Epidermal melanocyte (primary cell): ENCODE measurements around the gene EPS8L2.

Experiments used
- DNase-seq: peaks from one replicate; pipeline ENCODE4 v3.0.0; 2011; ENCODE audit warnings: low spot score; ENCODE audit not compliant: insufficient read length

EPS8L2 gene

DNA sequence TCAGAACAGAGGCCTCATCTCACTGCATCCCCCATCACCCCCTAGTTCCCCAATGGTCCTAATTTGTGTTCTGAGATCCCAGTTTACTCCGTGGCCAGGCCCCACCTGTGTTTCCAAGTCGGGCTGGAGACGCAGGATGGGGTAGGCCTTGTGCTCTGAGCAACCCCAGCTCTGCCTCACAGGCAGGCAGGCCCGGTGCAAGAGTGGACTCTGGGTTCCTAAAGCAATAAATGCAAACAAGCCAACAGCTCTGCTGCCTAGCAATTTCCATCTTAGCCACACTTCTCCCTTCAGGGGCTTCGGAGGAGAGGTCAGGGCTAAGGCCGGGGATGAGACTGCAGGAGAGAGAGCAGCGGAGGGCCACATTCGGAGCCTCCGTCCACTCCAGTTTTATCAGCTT, 2.5 kb upstream of the EPS8L2 start:
- DNase-seq: no peak

DNA sequence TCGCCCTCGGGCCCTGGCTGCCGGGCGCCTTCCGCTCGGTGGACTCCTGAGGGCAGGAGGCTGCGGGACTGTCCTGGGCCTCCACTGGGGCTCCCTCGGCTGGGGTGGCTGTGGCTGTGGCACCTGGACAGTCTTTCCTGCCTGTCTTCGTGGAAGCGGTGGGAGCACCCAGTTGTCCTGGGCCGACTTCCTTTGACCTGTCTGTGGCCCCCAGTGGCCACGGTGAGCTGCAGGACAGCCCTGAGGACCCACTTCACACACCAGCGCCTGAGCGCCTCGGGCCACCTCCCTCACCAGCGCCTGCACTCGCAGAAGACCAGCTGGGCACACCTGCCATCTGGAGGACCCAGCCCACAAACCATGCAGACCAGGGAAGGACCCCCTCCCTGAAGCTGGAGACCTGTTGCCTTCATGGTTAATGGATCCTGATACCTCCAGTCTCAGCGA, 1.8 kb upstream of the EPS8L2 start:
- DNase-seq: no peak

DNA sequence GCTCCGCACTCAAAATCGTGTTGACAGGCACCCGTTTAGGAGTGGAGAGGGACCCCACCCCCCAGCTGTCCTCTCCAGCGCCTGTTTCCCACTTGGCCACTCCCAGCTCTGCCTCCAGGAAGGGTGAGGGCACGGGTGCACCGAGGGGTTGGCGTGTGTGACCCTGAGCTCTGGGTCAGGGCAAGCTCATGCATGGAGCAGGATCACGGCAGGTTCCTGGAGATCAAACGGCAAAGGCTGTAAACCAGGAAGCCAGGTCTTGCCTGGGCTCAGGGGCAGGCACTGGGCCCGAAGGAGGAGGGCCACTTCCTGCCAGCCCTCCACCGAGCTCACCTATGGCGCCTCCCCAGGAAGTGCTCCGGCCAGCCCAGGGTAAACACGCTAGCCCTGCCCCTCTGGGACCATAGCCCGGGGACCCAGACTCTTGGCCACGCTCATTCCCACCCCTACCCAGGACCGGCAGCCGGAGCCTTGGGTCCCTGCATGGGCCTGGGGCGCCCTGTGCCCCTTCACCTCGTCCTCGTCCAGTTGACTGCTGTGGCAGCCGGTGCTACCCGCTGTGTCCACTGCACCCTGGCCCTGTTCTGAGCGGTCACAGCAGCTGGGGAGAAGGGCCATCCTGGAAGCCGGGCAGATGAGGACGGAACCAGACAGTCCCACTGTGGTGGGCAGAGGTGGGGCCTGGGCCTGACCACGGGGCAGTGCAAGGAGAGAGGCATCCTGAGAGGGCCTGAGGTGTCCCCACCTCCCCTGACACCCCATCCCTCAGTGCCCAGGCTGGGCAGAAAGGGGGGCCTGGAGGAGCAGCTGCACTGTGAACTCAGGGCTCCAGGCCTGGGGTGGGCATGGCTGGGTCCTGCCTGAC, 1.0 kb upstream of the EPS8L2 start:
- no peak for DNase-seq

DNA sequence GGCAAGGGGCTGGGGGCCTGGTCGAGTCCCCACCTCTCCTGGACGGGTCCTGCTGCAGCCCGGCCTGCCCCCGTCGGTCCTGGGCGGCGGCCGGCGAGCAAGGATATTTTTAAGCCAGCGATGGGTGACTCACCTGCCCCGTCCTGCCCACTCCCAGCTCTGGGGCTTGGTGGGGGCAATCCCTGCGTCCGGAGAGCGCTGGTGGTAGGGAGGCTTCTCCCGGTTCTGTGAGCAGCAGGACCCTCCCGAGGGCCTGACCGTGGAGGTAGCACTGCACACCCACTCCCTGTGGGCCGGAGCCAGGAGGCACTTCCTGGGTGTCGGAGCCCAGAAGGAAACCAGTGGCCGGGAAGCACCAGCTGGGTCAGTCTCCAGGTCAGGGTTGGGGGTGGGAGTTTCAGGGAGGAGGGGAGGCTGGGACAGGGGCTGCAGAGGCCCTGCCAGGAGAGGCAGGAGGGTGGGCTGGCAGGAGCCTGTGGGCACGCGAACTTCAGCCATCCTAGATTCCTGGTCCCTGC, 467 bp downstream of the EPS8L2 start:
- DNase-seq: no peak

DNA sequence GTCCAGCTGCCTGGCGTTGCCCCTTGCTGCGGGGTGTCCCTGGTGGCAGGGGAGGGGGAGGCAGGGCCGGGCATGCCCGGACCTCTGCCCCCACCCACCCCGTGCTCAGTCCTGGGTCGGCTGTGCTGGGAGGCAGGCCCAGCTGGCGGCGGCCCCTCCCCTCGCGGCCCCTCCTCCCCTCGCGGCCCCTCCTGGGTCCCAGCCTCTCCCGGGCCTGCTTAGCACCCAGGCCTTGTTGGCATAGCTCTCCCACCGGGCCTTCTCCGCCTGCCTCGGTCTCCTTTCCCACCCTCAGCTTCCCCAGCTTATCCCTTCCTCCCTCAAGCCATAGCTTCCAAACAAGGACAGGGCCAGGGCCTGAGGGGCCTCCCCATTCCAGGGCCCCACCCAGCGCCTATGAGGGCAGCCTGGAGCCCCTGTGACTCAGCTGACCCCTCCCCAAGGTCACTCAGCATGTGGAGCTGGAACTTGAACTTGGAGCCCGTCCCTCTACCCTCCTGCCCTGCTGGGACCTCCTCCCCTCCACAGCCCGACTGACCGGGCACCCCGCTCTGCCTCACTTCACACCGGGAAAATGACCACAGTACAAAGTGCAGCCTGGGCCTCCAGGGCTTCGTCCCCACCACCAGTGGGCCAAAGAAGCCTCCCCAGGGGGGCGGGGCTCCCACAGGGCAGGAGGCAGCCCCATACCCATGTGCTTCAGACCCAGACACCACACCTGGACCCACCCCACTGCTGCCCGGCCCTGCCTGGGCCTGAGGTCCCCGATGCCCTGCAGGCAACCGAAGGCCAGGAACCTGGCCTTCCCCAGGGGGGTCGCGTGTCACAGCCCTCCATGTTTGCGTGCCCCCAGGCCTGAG, 1.2 kb downstream of the EPS8L2 start:
- peak; percentile 64 for DNase-seq

DNA sequence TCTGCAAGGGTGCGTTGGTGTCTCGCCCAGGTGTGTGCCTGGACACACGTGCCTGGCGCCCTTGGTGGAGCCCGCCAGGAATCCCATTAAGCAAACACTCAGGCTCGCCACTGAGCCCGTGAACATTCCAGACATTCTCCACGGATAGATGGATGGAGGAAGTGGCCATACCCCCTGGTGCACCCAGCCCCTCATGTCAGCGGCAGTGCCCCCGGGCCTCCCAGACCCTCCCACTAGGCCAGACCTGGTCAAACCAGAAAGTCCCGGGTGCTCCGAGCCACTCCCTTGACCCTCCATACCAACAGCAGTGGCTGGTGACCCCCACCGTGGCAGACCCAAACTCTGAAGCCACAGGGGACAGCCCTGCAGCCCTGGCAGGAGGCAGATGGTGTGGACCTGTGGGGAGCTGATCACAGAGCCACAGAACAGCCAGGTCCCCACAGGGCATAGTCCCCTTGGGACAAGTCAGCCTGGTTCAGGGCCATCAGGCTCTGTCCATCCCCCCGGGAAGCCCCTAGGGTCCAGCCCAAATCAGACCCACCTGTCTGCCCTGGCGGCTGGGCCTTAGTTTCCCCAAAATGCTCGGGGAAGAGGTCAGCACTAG, 1.9 kb downstream of the EPS8L2 start:
- DNase-seq: no peak

DNA sequence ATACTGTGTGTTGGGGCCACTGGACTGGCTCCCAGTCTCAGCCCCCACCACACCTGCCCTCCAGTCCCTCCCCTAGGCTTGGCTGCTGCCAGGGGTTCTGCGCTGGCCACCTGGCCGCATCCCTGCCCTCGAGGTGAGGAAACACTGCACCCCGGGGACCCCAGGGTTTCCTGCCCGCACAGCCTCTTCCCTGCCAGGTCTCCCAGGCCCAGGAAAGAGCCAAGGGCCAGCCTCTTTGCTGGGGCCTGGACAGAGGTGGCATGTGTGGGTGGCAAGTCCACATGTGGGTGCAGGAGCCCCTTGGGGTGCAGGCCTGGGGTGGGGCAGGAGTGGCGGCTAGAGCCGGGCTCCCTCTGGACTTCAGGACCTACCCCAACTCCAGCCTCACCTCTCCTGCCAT, 2.5 kb downstream of the EPS8L2 start:
- DNase-seq: no peak

DNA sequence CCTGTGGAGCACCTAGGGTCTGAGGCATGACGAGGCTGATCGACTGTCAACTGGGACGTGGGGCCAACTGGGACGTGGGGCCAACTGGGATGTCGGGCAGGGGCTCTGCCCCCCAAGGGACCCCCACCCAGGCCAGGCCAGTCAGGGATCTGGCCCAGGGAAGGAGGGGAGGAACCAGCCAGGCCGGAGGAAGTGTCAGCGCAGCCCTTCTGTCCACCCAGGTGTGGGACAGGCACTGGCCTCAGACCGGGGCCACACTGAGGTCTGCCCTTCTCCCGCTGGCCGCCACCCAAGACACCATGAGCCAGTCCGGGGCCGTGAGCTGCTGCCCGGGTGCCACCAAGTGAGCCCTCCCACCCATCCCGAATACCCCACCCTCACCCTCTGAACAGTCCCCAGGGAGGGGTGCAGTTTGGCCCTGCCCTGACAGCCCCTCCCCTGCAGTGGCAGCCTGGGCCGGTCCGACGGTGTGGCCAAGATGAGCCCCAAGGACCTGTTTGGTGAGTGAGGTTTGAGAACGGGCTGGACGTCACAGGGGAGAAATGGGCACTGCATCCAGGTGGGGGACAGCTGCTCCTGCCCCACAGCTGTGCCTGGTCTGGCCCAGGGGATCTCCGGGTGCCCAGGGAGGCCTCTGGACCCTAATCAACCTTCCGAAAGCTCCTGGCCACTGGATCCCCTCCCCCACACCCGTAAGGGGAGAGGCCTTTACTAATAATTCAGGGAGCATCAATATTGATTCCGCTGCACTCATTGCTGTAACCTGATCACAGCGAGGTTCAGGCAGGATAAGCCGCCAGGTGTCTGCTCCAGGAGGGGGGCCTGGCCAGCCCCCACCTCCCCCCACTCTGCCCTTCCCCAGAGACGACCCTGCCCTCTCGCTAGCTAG, 3.3 kb downstream of the EPS8L2 start:
- DNase-seq: no peak

DNA sequence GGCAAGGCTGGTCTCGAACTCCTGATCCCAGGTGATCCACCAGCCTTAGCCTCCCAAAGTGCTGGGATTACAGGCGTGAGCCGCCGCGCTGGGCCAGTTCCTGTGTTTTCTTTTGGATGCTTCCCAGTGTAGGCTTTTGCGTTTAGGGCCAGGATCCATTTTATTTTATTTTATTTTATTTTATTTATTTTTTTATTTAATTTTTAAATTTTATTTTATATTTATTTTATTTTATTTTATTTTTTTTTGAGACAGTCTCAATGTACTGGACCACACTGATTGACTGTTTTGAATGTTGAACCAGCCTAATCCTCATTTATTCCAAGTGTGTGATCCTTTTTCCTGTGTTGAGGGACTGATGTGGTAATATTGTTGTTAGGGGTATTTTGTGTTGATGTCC, 8.4 kb downstream of the EPS8L2 start:
- DNase-seq: no peak

DNA sequence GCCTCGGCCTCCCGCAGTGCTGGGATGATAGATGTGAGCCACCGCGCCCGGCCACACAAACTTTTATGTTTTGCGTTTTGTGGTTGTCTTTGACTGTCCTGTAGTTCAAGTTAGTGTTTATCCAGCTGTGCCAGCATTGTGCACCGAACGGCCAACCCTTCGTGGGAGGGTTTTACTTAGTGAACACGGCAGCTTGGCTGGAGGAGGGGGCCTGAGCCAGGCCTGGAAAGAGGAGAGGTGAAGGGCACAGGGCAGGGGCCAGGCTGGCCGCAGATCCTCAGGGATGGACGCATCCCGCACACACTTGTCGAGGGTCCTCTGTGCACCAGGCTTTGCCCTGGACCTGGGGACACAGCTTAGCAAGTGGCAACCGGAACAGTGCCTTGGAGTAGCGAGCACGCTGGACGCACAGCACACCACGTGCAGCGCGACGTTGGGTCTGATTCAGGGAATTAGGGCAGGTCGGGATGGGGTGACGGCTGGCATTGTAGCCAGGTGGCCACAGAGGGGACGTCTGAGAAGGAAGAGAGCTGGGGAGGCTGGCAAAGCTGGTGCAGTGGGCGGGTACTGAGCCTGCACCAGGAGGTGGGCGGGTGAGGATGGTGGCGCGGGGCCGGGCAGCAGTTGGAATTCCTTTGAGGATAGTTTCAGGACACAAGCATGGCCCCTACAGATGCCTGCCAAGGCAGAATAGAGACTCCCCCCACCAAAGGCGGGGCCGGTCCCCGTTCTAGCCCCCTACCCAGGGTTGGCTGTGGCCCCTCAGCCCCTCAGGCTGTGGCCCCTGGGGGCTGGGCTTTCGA, 13.4 kb downstream of the EPS8L2 start:
- DNase-seq: no peak

DNA sequence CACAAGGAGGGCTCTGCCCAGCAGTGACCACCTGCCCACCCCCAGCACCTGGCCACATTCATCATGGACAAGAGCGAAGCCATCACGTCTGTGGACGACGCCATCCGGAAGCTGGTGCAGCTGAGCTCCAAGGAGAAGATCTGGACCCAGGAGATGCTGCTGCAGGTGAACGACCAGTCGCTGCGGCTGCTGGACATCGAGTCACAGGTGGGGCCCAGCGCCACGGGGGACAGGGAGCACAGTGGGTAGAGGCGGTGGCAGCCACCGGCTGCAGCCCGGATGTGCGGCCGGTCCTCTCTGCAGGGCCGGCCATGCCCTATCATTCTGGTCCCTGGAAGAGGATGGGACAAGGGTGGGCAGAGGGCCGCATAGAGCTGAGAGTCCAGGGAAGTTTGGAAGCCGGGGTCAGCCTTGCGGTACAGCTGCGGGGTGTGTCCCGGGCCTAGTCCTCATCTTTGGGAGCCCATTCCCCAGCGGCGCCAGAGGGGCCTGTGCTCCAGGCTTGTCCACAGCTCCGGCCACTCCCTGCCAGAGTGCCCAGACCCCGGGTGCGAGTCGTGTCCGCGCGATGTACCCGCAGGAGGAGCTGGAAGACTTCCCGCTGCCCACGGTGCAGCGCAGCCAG, 14.1 kb downstream of the EPS8L2 start:
- no peak for DNase-seq

DNA sequence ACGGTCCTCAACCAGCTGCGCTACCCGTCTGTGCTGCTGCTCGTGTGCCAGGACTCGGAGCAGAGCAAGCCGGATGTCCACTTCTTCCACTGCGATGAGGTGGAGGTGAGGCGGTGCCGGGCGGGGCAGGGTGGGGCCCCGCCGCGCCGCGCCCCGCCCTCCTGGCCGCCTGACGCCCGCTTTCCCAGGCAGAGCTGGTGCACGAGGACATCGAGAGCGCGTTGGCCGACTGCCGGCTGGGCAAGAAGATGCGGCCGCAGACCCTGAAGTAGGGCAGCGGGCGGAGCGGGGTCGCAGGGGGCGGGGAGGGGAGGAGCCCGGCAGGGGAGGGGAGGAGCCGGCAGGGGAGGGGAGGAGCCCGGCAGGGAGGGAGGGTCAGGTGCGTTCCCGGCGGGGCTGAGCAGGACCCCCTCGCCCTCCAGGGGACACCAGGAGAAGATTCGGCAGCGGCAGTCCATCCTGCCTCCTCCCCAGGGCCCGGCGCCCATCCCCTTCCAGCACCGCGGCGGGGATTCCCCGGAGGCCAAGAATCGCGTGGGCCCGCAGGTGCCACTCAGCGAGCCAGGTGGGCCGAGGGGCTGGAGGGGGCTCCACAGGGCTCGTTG, 14.7 kb downstream of the EPS8L2 start:
- no peak for DNase-seq

DNA sequence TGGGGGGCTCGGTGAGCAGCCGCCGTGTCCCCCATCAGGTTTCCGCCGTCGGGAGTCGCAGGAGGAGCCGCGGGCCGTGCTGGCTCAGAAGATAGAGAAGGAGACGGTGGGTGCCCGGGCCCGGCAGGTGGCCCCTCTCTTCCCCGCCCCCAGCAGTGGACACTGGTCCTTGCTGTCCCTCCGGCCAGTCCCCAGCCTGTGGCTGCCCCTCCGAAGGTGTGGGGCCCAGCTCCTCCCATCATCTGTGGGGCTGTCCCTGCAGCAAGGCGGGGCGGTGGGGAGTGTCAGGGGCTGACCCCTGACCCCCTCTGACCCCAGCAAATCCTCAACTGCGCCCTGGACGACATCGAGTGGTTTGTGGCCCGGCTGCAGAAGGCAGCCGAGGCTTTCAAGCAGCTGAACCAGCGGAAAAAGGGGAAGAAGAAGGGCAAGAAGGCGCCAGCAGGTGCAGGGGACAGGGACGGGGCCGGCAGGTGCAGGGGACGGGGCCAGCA, 15.3 kb downstream of the EPS8L2 start:
- DNase-seq: no peak

DNA sequence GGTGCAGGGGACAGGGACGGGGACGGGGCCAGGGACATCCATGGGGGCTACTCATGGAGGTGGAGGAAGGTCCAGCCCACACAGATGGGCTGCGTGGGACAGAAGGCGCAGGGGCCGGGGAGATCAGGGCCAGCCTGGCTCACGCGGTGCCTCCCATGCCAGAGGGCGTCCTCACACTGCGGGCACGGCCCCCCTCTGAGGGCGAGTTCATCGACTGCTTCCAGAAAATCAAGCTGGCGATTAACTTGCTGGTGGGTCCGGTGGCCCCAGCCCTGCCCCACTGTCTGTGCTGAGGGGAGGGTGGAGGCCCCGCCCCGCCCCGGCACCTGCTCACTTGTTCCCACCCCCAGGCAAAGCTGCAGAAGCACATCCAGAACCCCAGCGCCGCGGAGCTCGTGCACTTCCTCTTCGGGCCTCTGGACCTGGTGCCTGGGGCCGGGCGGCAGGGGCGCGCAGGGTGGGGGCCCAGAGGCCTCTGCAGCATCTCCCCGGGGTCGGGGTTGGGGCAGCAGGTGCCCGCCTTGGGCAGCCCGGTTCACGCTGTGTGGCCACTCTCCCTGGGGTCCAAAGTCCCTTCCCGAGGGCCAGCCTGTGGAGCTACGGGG, 15.8 kb downstream of the EPS8L2 start:
- DNase-seq: no peak

DNA sequence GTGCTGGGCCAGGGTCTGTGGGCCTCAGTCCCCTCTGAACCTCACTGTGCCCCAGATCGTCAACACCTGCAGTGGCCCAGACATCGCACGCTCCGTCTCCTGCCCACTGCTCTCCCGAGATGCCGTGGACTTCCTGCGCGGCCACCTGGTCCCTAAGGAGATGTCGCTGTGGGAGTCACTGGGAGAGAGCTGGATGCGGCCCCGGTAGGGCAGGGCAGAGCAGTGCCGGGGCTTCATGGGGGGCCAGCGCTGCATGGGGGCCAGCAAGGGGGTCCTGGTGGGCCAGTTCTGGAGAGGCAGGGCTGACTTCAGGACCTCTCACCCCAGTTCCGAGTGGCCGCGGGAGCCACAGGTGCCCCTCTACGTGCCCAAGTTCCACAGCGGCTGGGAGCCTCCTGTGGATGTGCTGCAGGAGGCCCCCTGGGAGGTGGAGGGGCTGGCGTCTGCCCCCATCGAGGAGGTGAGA, 16.3 kb downstream of the EPS8L2 start:
- no peak for DNase-seq

DNA sequence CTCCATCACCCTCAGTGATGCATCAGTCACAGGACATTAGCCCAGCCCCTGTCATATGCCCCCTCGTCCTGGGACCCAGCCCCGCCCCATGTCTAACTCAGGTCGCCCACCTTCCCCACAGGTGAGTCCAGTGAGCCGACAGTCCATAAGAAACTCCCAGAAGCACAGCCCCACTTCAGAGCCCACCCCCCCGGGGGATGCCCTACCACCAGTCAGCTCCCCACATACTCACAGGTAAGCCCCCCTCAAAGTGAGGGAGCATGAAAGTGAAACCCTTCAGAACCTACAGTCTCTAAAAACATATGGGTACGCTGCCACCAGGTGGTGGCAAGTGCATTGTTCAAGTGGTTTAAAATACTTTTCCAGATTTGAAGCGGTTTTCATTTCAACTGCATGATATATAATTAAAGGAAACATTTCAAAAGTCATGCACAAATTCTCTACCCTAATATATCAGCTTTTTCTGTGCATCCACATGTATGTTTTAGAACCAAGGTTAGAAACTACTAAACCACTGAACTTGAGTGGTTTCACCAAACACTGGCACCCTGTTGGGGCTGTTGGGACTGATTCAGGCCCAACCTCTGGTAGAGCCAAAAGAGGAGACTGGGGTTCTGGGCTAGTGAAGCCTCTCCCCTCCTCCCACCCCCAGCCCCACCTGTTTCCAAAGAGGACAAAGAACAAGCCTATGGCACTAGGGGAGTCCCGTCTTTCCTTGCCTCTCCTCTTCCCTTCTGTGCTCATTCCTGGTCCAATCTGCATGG, 17.3 kb downstream of the EPS8L2 start:
- no peak for DNase-seq

DNA sequence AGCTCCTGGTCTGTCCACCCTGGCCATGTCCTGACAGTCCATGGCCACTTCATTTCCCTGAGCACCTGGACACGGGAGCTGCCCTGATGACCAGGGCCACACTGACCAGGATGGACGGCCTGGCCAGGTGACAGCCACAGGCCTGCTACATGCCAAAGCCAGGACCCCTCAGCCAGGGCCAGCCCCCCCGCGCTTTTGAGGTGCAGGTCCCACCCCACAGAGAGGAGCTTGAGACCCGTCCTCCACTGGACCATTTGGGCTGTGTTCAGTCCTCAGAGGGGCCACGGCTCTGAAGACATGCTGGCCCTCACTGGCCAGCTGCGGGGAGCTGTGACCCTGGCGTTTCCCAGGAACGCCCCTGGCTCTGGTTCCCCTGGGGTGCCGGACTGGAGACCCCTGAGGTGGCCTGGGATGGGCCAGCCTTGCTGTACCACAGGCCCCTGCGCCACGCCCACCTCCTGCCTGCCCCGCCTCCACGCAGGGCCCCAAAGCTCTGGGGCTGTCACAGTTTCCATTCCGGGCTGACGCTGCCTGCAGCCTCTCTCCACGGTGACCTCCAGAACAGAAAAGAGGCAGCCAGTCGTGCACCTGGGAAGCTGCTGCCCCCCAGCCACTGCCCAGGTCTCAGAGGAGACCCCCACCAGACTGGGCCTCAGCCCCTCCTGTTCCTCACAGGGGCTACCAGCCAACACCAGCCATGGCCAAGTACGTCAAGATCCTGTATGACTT, 18.2 kb downstream of the EPS8L2 start:
- DNase-seq: no peak
